HG03342 (cell line): ENCODE measurements around the gene SPTB.

Experiments
- ATAC-seq: cut with Tn5 transposase; IDR thresholded peaks from one replicate; pipeline ENCODE4 v1.9.1; 2021; ENCODE audit warnings: mild to moderate bottlenecking, moderate library complexity; ENCODE audit not compliant: unreplicated experiment

SPTB gene

DNA sequence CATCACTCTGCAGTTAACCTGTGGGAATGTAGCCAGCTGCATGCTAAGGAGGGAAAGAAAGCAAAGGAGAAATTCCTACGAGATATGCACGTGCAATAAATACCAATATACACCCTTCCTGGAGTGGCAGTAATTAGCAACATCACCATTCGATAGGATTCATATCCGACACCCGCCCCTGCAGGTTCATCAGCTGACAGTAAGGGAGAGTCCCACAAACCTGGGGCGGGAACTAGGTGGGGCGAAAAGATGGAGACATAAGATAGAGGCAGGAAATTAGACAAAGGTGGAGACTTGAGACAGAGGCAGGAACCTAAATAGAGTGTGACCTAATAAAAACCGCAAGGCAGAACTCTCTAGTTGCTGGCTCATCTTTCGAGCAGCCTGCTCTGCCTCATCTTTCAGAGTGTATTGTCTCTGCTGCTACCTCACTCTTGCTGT, 123.9 kb downstream of the SPTB start:
- no peak for ATAC-seq

DNA sequence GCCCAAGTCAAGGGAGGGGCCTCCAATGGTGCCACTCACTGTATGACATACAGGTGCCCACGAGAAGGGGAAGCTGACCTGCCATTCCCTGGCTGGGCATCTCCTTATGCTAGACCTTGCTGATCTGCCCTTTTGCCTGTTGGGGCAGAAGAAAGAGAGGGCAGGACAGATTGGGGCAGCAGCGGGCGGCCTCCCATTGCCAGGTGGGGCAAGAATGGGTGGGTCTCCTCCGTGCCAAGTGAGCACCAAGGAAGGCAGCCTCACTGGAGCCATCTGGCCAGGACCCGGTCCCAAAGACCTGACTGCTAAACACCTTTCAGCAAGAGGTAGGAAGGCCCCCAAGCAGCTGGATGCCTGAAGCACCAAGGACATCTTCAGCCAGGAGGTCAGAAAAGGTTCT, 125.0 kb downstream of the SPTB start:
- ATAC-seq = no peak

- no peak for ATAC-seq
Measured at GRCh38 chr14:64753999-64754398, 125.7 kb downstream of the SPTB start.

DNA sequence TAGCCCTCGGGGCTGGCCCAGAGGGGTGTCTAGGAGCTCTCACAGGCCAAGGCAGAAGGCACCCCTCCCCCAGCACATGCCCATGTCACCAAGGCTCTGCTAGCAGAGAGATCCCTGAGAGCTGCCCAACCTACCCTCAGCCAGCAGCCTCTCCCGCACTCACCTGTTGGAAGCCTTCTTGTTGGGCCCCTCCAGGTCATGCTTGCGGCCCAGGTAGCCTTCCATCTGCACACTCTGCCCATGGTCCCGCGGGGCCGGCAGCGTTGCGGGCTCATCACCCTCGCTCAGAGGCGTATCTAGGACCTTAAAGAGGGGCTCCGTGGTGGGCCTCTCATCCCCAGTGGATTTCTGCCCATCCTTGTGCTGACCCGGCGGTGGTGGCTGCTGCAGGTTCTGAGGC, 126.3 kb downstream of the SPTB start:
- no peak for ATAC-seq

- ATAC-seq = no peak
Measured at GRCh38 chr14:64752909-64753308, 126.8 kb downstream of the SPTB start.

GRCh38 chr14:64748995-64749714, 130.6 kb downstream of the SPTB start:
- ATAC-seq = no peak

DNA sequence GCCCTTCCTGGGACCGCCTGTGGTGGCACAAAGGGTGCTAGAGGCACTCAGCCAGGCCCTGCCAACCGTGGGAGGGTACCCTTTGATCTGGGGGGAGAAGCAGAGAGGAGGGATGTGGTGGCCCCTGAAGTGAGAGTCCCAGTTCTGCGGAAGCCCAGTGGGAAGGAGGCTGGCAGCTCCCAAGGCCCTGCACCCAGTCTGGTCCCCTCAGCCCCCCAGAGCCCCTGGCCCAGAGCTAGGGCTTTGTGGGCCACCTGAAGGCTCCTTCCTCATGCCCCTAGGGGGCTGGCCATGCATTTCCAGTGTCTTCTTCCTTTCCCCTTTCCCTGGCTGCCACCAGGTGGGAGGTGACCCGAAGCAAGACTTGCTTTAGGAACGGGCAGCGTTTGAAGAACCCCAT, 131.2 kb downstream of the SPTB start:
- no peak for ATAC-seq

DNA sequence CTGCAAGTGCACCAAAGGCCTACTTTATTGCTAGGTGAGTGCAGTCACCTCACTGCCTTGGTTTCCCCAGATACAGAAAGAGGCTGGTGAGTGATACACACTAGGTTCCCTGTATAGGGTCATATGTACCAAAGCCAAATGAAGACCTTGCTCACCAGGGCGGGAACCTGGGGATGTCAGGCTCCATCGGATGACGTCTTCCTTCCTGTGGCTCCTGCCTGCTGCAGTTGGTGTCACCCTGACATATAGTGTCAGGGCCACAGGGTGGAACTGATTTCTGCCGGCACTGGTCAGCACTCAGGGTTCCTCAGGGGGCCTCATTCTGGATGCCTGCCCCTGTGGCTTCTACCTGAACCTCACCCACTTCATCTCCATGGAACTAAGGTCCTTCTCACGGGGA, 132.4 kb downstream of the SPTB start:
- no peak for ATAC-seq

DNA sequence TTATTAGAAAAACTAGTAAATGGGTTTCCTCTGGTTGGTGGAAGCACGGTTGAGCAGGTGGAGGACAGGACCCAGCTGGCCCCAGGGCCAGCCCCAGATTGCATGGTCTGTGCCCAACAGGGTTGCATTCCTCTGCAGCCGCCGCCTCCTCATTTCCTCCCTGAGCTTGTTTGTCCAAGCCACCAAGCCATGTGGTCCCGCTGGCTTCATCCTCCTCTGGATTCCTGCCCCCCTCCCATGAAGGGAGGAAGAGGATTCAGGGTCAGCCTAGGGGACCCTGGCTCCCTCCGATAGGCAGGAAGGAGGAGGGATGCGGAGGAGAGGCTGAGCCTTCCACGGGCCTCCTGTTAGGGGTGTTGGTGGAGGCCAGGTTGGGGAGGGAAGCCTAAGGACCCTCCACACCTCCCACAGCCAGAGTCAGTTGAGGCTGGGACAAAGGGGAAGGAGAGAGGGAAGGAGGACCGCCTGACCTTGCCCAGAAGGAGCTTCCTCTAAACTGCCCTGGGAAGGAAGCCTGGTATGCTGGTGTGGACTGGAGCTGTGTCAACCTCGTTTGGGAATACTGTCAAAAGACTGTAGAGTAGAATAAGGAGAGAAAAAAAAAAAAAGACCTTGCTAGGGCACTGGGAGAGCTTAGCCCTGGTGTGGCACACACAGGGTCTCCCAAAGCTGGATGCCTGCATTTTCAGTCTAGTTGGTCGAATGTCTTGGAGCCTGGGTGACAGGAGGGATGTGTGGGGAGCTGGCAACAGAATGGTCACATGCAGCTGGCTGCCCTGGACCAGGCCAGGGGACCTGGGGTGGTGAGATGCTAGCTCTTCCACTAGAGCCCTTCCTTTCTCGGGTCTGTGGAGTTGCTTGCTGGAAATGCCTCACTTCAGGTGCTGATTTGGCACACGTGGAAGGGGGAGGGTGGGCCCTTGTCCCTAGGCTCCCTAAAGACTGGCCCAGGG, 133.1 kb downstream of the SPTB start:
- no peak for ATAC-seq

GRCh38 chr14:64745511-64746091, 134.1 kb downstream of the SPTB start:
- ATAC-seq = no peak

- ATAC-seq = no peak
Measured at GRCh38 chr14:64743061-64743460, 136.6 kb downstream of the SPTB start.

DNA sequence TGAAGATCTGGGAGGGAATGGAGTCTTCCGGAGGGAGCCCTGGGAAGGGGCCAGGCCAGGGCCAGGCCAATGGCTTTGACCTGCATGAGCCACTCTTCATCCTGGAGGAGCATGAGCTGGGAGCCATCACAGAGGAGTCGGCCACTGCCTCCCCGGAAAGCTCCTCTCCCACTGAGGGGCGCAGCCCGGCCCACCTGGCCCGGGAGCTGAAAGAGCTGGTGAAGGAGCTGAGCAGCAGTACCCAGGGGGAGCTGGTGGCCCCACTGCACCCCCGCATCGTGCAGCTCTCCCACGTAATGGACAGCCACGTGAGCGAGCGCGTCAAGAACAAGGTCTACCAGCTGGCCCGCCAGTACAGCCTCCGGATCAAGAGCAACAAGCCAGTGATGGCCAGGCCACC, 137.7 kb downstream of the SPTB start:
- ATAC-seq = no peak

DNA sequence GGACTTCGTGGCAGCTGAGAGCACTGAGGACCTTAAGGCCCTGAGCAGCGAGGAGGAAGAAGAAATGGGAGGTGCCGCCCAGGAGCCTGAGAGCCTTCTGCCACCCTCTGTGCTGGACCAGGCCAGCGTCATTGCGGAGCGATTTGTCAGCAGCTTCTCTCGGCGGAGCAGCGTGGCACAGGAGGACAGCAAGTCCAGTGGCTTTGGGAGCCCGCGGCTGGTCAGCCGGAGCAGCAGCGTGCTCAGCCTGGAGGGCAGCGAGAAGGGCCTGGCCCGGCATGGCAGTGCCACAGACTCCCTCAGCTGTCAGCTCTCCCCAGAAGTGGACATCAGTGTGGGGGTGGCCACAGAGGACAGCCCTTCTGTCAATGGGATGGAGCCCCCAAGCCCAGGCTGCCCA, 138.5 kb downstream of the SPTB start:
- ATAC-seq = no peak

GRCh38 chr14:64738281-64738804, 141.4 kb downstream of the SPTB start:
- ATAC-seq = no peak

DNA sequence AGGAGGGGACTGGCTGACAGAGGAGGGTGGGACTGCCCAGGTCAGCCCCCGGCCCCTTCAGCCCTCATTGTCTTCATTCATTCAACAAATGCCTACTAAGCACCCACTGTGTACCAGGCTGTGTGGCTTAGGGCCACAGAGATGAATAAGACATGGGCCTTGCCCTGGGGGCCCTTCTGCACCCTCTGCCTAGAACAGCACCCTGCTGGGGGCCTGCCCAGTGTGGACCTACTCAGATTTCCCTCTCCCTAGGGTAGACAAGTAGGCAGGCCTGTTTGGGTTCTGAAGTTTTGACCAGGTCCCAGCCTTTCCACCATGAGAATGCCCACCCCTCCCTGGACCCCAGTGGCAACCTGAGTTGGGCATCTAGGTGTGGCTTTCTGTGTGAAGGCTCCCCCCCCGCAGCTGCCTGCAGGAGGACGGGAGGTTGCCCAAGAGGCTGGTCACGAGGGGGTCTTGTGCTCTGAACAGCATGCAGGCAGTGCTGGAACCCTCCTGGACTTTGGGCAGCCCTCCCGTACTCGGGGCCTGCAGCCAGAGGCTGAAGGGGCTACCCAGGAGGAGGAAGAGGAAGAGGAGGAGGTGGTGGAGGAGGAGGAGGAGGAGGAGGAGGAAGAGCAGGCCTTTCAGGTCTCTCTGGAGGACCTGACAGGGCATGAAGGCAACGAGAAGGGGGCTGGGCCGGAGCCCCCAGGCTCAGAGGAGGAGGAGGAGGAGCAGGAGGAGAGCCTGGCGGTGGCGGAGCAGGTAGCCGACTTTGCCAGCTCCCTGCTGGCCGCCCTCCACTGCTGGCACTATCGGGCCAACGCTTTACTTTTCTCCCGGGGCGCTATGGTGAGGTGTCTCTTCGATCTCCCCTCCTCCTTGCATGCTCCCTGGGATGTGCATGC, 142.1 kb downstream of the SPTB start:
- ATAC-seq = no peak

GRCh38 chr14:64736271-64737169, 143.2 kb downstream of the SPTB start:
- ATAC-seq = no peak

DNA sequence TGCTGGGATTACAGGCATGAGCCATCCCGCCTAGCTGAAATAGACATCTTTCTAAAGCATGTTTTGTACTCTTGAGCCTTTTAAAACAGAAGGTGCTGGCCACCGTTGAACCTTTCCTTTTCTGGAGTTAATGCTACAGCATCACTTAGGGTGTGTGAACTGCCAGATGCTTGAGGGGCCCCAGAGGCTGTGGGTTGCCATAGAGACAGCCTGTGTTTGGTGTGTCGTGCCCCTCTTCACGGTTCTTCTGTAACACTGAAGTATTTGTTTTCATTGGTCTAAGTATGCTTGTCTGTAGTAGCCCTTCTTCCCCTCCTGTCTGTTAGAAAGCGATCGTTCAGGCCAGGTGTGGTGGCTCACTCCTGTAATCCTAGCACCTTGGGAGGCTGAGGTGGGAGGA, 144.7 kb downstream of the SPTB start:
- no peak for ATAC-seq

DNA sequence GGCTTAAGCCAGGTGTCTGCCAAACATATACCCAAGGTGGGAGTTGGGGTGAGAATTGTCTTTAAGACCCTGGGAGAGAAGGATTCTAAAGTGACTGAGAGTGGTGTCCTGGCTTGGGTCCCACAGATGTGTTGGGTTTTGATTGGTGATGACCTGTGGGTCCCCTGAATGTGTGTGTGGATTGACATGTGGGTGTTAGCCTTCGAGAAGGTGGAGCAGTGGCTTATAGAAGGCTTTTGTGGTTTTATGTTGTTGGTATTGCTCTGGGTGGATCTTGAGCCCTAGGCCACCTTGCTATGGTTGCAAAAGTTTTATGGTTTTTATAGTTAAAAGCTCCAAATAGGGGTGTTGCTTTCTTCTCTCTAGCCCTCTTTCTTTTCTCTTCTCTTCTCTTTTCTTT, 145.8 kb downstream of the SPTB start:
- no peak for ATAC-seq

DNA sequence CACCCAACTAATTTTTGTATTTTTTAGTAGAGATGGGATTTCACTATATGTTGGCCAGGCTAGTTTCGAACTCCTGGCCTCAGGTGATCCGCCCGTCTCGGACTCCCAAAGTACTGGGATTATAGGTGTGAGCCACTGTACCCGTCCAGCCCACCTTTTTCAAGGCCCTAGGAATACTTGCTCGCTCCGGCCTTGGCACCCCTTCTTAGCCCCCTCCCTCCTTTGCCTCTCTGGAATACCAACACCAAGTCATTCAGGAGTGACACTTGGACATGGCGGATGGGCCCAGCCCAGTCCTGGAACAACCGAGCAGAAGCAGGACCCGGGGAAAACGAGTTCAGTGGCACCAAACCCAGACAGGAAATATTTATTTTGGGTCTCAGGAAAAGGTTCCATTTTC, 146.4 kb downstream of the SPTB start:
- ATAC-seq = no peak
